Fibroblast of villous mesenchyme (primary cell): Measurements from ENCODE around the gene PRKCE. TPM values are rescaled to one million over a fixed set of nuclear protein-coding genes. Genes with fewer than 3 reads are reported as not detected.

Experiments used
- DNase-seq: peaks from one replicate; pipeline ENCODE4 v3.0.0-alpha.2; 2010; ENCODE audit warnings: low read depth
- H3K4me3 ChIP-seq: 2 replicates; pipeline ENCODE4 v1.5.1; 2011; ENCODE audit warnings: low read depth, mild to moderate bottlenecking, low read length
- total RNA-seq: library from RNA; depleted of rRNA; stranded (reverse); fragments of >200 nt; gene quantifications from 2 replicates; pipeline ENCODE4 v1.2.3, GENCODE V29; 2012
- TF ChIP-seq, protein P1 (sequence below): IDR thresholded peaks from 2 replicates; pipeline ENCODE4 v1.5.1; 2012; ENCODE audit warnings: low read depth, mild to moderate bottlenecking, low read length; ENCODE audit not compliant: insufficient read depth

The PRKCE gene
- total RNA-seq, 1 donor = 27.2 TPM

GRCh38 chr2:45806563-45807358, 155.3 kb downstream of the PRKCE start:
- DNase-seq = no peak
- H3K4me3 ChIP-seq = no peak overlapping the region
- TF ChIP-seq, protein P1, sequence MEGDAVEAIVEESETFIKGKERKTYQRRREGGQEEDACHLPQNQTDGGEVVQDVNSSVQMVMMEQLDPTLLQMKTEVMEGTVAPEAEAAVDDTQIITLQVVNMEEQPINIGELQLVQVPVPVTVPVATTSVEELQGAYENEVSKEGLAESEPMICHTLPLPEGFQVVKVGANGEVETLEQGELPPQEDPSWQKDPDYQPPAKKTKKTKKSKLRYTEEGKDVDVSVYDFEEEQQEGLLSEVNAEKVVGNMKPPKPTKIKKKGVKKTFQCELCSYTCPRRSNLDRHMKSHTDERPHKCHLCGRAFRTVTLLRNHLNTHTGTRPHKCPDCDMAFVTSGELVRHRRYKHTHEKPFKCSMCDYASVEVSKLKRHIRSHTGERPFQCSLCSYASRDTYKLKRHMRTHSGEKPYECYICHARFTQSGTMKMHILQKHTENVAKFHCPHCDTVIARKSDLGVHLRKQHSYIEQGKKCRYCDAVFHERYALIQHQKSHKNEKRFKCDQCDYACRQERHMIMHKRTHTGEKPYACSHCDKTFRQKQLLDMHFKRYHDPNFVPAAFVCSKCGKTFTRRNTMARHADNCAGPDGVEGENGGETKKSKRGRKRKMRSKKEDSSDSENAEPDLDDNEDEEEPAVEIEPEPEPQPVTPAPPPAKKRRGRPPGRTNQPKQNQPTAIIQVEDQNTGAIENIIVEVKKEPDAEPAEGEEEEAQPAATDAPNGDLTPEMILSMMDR = no peak

GRCh38 chr2:45808294-45808800, 156.9 kb downstream of the PRKCE start:
- DNase-seq = no peak
- TF ChIP-seq, protein P1 = no peak
- H3K4me3 ChIP-seq = no peak overlapping the region

DNA sequence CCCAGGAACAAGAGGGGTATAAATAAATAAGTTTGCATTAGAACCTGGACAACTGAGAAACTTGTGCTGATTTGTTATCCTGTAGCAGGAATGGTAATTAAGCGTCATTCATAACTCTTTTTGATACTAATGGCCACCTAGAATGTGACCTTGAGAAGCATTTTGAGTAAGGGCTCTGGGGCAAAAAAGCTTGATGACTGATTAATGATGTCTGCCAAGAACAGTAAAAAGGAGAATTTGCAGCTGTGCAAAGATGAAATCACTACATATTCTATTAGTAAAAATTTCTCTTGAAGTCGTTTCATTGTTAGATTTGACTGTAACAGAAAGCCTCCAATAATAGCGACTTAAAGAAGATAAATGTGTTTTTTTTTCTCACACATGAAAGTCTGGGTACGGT, 157.7 kb downstream of the PRKCE start:
- TF ChIP-seq, protein P1 = no peak
- no peak for DNase-seq
- no peak overlapping the region for H3K4me3 ChIP-seq

DNA sequence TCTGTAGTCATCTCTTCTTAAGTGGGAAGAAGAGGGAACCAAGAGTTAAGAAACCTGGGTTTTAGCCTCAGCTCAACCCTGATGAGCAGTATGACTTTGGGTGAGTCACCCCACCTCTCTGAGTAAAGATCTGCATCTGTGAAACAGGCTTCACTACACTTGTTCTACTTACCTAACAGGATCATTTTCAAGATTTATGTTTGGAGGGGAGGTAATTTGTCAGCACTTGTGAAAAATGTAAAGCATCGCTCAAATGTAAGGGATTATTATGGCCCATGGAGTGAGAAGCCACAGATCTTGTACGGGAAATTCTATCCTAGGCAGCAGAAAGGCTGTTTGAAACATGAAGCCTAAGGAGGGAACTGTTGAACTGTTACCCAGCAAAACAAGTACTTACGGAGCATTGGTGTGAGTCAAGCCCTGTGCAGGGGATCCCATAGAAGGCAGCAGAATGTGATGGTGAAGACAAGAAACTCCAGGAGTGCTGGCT, 160.6 kb downstream of the PRKCE start:
- no peak overlapping the region for H3K4me3 ChIP-seq
- TF ChIP-seq, protein P1 = no peak
- DNase-seq = peak; percentile 61

DNA sequence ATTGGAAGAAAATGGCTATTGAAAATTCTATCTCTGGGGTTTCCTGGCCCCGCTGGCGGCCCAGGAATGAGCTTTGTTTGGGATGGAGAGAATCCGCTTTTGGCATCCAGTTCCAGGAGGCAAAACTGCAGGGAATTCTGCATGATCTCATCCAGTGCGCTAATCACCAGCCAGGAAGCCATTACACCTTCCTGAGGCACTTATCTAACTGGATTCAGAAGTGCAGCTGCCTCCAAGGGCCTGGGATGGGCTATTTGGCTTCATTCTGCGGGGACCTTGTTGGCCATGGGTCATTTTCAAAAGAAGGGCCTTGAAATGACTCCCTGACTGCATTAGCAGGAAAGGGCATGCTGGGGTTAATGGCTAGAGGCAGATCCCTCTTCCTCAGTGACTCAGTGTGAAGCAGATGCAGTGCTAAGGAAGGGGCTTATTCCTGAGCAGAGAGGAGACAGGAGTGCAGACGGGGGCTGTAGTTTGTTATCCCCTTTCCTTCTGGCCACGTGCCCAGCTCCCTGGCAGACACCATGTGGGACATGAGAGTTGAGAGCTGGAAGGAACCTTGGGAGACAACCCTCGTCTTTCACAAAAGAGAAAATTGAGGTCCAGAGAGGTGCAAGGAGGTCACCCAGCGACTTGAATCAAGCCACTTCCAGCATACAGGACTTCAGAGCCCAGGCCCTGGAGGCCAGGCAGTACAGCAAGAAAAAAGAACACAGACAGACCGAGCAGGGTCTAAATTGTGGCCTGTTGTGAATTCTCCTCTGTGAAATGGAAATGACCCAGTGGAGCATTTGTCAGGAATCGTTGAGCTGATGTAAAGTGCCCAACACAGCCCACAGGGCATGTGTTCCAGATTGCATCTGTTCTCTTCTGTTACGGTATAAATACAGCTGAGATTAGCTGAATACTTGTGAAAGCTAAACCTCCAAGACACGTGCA, 161.8 kb downstream of the PRKCE start:
- peak; percentile 38 for DNase-seq
- TF ChIP-seq, protein P1 = no peak
- H3K4me3 ChIP-seq = no peak overlapping the region

DNA sequence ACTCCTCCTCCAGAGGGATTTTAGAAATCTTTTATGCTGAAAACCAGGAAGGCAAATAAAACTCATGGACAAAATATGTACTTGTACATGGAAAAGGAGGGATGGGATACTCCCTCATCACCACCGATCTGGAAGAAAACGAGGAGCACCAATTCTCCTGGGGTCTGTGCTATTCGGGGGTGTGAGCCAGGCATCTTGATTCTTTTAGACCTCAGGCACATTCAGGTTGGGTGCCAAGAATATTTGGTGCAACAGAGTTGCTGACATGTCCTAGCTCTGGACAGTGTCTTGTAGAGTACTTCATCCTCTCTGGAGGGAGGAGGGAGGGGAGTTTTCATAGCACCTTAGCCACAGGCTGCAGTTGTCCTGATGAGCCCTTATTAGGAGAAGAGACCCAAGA, 163.0 kb downstream of the PRKCE start:
- peak; percentile 28 for DNase-seq
- TF ChIP-seq, protein P1 = no peak

More for the DNA sequence above, 163.0 kb downstream of the PRKCE start:
- no peak overlapping the region for H3K4me3 ChIP-seq
